HG02981 (cell line): ENCODE data around the gene HDGF.

Experiments
- ATAC-seq: cut with Tn5 transposase; IDR thresholded peaks from one replicate; pipeline ENCODE4 v1.9.1; 2021; ENCODE audit warnings: mild to moderate bottlenecking, moderate library complexity; ENCODE audit not compliant: unreplicated experiment

The HDGF gene

GRCh38 chr1:156703336-156703735 is 48.1 kb downstream of the HDGF start:
- ATAC-seq = no peak

- ATAC-seq = no peak
These were observed 50.5 kb downstream of the HDGF start for GRCh38 chr1:156700736-156701531.

GRCh38 chr1:156698995-156699394 is 52.5 kb downstream of the HDGF start:
- no peak for ATAC-seq

- no peak for ATAC-seq
These were observed 54.0 kb downstream of the HDGF start for GRCh38 chr1:156697481-156697880.

GRCh38 chr1:156696755-156697154 is 54.7 kb downstream of the HDGF start:
- ATAC-seq = no peak

GRCh38 chr1:156694690-156694962 is 56.8 kb downstream of the HDGF start:
- ATAC-seq = no peak

- no peak for ATAC-seq
These were observed 57.4 kb downstream of the HDGF start for GRCh38 chr1:156693848-156694689.

- no peak for ATAC-seq
These were observed 58.3 kb downstream of the HDGF start for GRCh38 chr1:156692925-156693847.

- no peak for ATAC-seq
These were observed 59.0 kb downstream of the HDGF start for GRCh38 chr1:156692441-156692924.
